G401.6 (cell line): Measurements from ENCODE around the gene TEX2.
"Not testable (repeated sequence)": the region's sequence is repeated elsewhere in the genome, so short reads cannot be mapped to it uniquely, and the experiment has no call there.

Source experiments
- FAIRE-seq: peaks from 2 replicates; lab custom pipeline; 2012; peaks lifted over from hg19 to GRCh38; lab: Jason Lieb, UNC

Gene TEX2

GRCh38 chr17:64209356-64209941 lies 53.6 kb downstream of the TEX2 start:
- FAIRE-seq, result no peak

GRCh38 chr17:64208656-64209055 lies 54.4 kb downstream of the TEX2 start:
- not testable (repeated sequence) for FAIRE-seq

GRCh38 chr17:64205804-64206203 lies 57.3 kb downstream of the TEX2 start:
- FAIRE-seq, result no peak

GRCh38 chr17:64203630-64204029 lies 59.4 kb downstream of the TEX2 start:
- FAIRE-seq, result no peak

GRCh38 chr17:64202683-64203344 lies 60.2 kb downstream of the TEX2 start:
- FAIRE-seq, result no peak

- FAIRE-seq, result no peak
Measured at GRCh38 chr17:64200080-64201032, 62.7 kb downstream of the TEX2 start.

GRCh38 chr17:64198331-64199090 lies 64.5 kb downstream of the TEX2 start:
- FAIRE-seq, result no peak

- FAIRE-seq, result no peak
Measured at GRCh38 chr17:64196601-64197000, 66.5 kb downstream of the TEX2 start.

- FAIRE-seq, result no peak
Measured at GRCh38 chr17:64193561-64193960, 69.5 kb downstream of the TEX2 start.

GRCh38 chr17:64192589-64192988 lies 70.5 kb downstream of the TEX2 start:
- FAIRE-seq, result no peak

GRCh38 chr17:64190472-64190871 lies 72.6 kb downstream of the TEX2 start:
- FAIRE-seq, result no peak

- no peak for FAIRE-seq
Measured at GRCh38 chr17:64188088-64188487, 75.0 kb downstream of the TEX2 start.

- no peak for FAIRE-seq
Measured at GRCh38 chr17:64187093-64187895, 75.8 kb downstream of the TEX2 start.

GRCh38 chr17:64186171-64187092 lies 76.6 kb downstream of the TEX2 start:
- no peak for FAIRE-seq

GRCh38 chr17:64185557-64185956 lies 77.5 kb downstream of the TEX2 start:
- FAIRE-seq, result not testable (repeated sequence)

- no peak for FAIRE-seq
Measured at GRCh38 chr17:64185101-64185500, 78.0 kb downstream of the TEX2 start.

GRCh38 chr17:64183815-64184214 lies 79.2 kb downstream of the TEX2 start:
- no peak for FAIRE-seq

GRCh38 chr17:64182325-64183012 lies 80.6 kb downstream of the TEX2 start:
- FAIRE-seq, result no peak
